ENCODE measurements around the gene DNAJC5. TPM values are rescaled to one million over a fixed set of nuclear protein-coding genes. Genes with fewer than 3 reads are reported as not detected.
"Not testable (repeated sequence)": the region's sequence is repeated elsewhere in the genome, so short reads cannot be mapped to it uniquely, and the experiment has no call there.

The DNAJC5 gene
- total and polyA plus RNA-seq, 2 experiments from 2014 or later: 7.1 to 33.5 TPM

DNA sequence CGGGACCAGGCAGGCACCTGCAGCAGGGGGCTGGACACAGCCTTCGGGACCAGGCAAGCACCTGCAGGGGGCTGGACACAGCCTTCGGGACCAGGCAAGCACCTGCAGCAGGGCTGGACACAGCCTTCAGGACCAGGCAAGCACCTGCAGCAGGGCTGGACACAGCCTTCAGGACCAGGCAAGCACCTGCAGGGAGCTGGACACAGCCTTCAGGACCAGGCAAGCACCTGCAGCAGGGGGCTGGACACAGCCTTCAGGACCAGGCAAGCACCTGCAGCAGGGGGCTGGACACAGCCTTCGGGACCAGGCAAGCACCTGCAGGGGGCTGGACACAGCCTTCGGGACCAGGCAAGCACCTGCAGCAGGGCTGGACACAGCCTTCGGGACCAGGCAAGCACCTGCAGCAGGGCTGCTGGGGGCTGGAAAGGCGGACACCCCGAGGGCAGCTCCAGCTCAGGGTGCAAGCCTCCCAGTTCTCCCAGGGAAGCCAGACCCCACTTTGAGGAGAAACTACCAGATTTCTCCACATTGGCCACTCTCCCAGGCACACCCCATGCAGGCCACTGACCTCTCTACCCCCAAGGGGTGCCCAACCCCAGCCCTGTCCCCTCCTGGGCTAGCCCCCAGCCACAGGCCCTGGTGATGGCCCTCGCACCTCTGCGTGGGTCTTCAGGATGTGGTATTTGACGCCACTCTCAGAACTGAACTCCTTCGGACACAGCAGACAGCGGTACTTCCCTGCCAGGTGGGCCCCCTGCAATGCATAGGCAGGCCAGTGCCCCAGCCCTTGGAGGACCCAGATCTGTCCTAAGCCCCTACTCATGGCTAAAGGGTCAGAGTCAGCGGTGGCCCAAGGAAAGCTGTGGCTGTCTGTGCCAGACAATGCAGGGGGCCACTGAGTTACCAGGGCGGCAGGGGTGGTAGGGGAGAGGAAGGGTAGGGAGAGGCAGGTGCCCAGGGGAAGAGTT lies 66.0 kb downstream of the DNAJC5 start:
- DNase-seq (ENCODE audit: low spot score); H3K4me2 ChIP-seq; H3K4me3 ChIP-seq; ATAC-seq; H3K27ac Mint-ChIP-seq; H3K27me3 Mint-ChIP-seq (ENCODE audit: insufficient read depth, low read depth, poor library complexity); H3K27ac ChIP-seq (ENCODE audit: low read depth); H4K20me1 ChIP-seq (replicated peaks; ENCODE audit: insufficient read depth); H3K79me2 ChIP-seq (replicated peaks; ENCODE audit: insufficient read depth); H3K36me3 ChIP-seq (ENCODE audit: insufficient read depth); H3K9me2 ChIP-seq (ENCODE audit: insufficient read depth); H3K27me3 ChIP-seq (ENCODE audit: insufficient read depth); H3K9me3 Mint-ChIP-seq; H2AFZ ChIP-seq; H3K4me3 Mint-ChIP-seq: not testable (repeated sequence)
- 0 out of 2 replicates have a peak, but pooled peaks cover 11% of the 10 kb centered on the region for H3F3A ChIP-seq (replicated peaks; ENCODE audit: low read depth)
- Mint-ChIP-seq H3K36me3 (ENCODE audit: low read depth) (peaks cover 27% of the 10 kb centered on the region; the same call in 2 of the 3 replicates), H3K4me1 (peaks cover 21% of the 10 kb centered on the region)
- H3K4me1 ChIP-seq (ENCODE audit: insufficient read depth): peaks cover 18% of the 10 kb centered on the region

GRCh38 chr20:63961664-63962425 lies 66.9 kb downstream of the DNAJC5 start:
- ATAC-seq (no peak), DNase-seq (ENCODE audit: low spot score) (no peak)
- Histone ChIP-seq H4K20me1 (replicated peaks; ENCODE audit: insufficient read depth) (no peaks in the 10 kb centered on the region), H3K4me1 (ENCODE audit: insufficient read depth) (peaks cover 18% of the 10 kb centered on the region), H2AFZ (no peak overlapping the region), H3K4me2 (no peak overlapping the region), H3F3A (replicated peaks; ENCODE audit: low read depth) (0 out of 2 replicates have a peak, but pooled peaks cover 8% of the 10 kb centered on the region), H3K27me3 (ENCODE audit: insufficient read depth) (no peaks in the 10 kb centered on the region), H3K79me2 (replicated peaks; ENCODE audit: insufficient read depth) (no peaks in the 10 kb centered on the region), H3K27ac (ENCODE audit: low read depth) (no peak overlapping the region), H3K36me3 (ENCODE audit: insufficient read depth) (no peaks in the 10 kb centered on the region), H3K9me2 (ENCODE audit: insufficient read depth) (no peaks in the 10 kb centered on the region), H3K4me3 (no peak overlapping the region)
- Mint-ChIP-seq H3K4me3 (no peak overlapping the region), H3K27me3 (ENCODE audit: insufficient read depth, low read depth, poor library complexity) (peaks cover 7% of the 10 kb centered on the region), H3K4me1 (peaks cover 21% of the 10 kb centered on the region), H3K9me3 (no peaks in the 10 kb centered on the region), H3K36me3 (ENCODE audit: low read depth) (peaks cover 27% of the 10 kb centered on the region; the same call in 2 of the 3 replicates), H3K27ac (no peak overlapping the region)
- TF ChIP-seq EZH2 (IDR thresholded peaks at IDR 0.05; ENCODE audit: low read depth, unreplicated experiment): no peak
- no peak for TF ChIP-seq ZNF114 (CRISPR knock-in tag; IDR thresholded peaks at IDR 0.05)
- TF ChIP-seq JUNB (IDR thresholded peaks at IDR 0.05; ENCODE audit: unreplicated experiment): no peak
- no peak for TF ChIP-seq EZH2phosphoT487 (IDR thresholded peaks at IDR 0.05; ENCODE audit: unreplicated experiment)
- no peak for TF ChIP-seq NANOG (IDR thresholded peaks at IDR 0.05; ENCODE audit: borderline replicate concordance)
- TF ChIP-seq, protein P1, sequence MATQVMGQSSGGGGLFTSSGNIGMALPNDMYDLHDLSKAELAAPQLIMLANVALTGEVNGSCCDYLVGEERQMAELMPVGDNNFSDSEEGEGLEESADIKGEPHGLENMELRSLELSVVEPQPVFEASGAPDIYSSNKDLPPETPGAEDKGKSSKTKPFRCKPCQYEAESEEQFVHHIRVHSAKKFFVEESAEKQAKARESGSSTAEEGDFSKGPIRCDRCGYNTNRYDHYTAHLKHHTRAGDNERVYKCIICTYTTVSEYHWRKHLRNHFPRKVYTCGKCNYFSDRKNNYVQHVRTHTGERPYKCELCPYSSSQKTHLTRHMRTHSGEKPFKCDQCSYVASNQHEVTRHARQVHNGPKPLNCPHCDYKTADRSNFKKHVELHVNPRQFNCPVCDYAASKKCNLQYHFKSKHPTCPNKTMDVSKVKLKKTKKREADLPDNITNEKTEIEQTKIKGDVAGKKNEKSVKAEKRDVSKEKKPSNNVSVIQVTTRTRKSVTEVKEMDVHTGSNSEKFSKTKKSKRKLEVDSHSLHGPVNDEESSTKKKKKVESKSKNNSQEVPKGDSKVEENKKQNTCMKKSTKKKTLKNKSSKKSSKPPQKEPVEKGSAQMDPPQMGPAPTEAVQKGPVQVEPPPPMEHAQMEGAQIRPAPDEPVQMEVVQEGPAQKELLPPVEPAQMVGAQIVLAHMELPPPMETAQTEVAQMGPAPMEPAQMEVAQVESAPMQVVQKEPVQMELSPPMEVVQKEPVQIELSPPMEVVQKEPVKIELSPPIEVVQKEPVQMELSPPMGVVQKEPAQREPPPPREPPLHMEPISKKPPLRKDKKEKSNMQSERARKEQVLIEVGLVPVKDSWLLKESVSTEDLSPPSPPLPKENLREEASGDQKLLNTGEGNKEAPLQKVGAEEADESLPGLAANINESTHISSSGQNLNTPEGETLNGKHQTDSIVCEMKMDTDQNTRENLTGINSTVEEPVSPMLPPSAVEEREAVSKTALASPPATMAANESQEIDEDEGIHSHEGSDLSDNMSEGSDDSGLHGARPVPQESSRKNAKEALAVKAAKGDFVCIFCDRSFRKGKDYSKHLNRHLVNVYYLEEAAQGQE (IDR thresholded peaks at IDR 0.05; ENCODE audit: unreplicated experiment): no peak
- TF ChIP-seq POLR2AphosphoS5 (IDR thresholded peaks at IDR 0.05; ENCODE audit: low read depth): no peak
- TF ChIP-seq STAT1 (IDR thresholded peaks at IDR 0.05; ENCODE audit: unreplicated experiment): no peak
- TF ChIP-seq ZNF331 (CRISPR knock-in tag; IDR thresholded peaks at IDR 0.05; ENCODE audit: low read depth): no peak
- TF ChIP-seq, protein P2, sequence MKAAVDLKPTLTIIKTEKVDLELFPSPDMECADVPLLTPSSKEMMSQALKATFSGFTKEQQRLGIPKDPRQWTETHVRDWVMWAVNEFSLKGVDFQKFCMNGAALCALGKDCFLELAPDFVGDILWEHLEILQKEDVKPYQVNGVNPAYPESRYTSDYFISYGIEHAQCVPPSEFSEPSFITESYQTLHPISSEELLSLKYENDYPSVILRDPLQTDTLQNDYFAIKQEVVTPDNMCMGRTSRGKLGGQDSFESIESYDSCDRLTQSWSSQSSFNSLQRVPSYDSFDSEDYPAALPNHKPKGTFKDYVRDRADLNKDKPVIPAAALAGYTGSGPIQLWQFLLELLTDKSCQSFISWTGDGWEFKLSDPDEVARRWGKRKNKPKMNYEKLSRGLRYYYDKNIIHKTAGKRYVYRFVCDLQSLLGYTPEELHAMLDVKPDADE (IDR thresholded peaks at IDR 0.05): no peak
